ENCODE data around the gene BCO1.

The BCO1 gene

DNA sequence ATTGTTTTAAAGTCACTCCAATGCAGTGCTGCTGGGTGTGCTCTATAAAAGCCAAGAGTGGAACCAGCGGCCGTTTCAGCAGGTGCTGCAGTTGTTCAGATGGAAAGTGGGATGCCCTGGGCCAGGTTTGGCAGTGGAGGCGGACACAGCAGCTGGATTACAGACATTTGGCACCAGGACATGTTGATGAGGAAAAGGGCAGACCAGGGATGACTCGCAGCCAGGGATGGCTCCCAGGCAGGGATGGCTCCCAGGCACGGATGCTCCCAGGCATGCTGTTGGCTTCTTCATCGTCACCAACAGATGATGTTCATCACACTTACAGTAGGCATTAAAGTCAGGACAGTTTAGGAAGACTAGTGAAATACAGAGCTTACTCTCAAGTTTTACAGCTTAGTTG lies 86.3 kb downstream of the BCO1 start:
- H3K27me3 ChIP-seq (ENCODE audit: insufficient read depth, low read length), result no peaks in the 10 kb centered on the region
- H3K9ac ChIP-seq (ENCODE audit: low read depth, low read length), result no peak overlapping the region
- 95% methylated on average over 6 of the region's 6 CpGs for WGBS
- H3K4me3 ChIP-seq (ENCODE audit: low read length), result no peak overlapping the region
- H3K4me1 ChIP-seq (ENCODE audit: insufficient read depth, low read length), result no peaks in the 10 kb centered on the region
- H3K9me3 ChIP-seq (ENCODE audit: insufficient read depth, low read depth, low read length), result no peaks in the 10 kb centered on the region
- no peaks in the 10 kb centered on the region for H3K36me3 ChIP-seq (ENCODE audit: insufficient read depth, low read length)
- H3K27ac ChIP-seq (ENCODE audit: low read depth, low read length), result no peak overlapping the region

DNA sequence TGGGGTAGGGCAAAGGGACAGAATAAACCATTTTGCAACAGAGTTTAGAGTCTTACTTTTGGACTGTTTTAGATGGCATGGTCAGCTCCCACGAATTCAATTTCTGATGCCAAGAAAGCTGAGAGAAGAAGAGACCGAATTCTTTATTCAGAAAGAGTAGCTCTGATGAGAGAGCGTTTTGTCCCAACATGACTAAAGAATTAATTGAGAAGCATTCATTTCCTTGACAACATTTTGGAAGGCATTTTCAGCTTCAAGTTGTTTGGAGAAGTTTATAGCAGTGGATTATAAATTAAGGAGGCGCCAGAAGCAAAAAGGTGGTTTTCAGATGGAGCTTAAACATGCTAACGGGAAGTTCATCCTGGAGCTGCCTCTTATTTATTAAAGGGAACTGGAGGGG lies 88.5 kb downstream of the BCO1 start:
- Histone ChIP-seq H3K9me3 (ENCODE audit: insufficient read depth, low read depth, low read length) (no peaks in the 10 kb centered on the region), H3K9ac (ENCODE audit: low read depth, low read length) (no peak overlapping the region), H3K27ac (ENCODE audit: low read depth, low read length) (no peak overlapping the region), H3K4me3 (ENCODE audit: low read length) (no peak overlapping the region), H3K4me1 (ENCODE audit: insufficient read depth, low read length) (no peaks in the 10 kb centered on the region), H3K27me3 (ENCODE audit: insufficient read depth, low read length) (no peaks in the 10 kb centered on the region), H3K36me3 (ENCODE audit: insufficient read depth, low read length) (no peaks in the 10 kb centered on the region)
- WGBS, result 87% methylated on average over 5 of the region's 5 CpGs

DNA sequence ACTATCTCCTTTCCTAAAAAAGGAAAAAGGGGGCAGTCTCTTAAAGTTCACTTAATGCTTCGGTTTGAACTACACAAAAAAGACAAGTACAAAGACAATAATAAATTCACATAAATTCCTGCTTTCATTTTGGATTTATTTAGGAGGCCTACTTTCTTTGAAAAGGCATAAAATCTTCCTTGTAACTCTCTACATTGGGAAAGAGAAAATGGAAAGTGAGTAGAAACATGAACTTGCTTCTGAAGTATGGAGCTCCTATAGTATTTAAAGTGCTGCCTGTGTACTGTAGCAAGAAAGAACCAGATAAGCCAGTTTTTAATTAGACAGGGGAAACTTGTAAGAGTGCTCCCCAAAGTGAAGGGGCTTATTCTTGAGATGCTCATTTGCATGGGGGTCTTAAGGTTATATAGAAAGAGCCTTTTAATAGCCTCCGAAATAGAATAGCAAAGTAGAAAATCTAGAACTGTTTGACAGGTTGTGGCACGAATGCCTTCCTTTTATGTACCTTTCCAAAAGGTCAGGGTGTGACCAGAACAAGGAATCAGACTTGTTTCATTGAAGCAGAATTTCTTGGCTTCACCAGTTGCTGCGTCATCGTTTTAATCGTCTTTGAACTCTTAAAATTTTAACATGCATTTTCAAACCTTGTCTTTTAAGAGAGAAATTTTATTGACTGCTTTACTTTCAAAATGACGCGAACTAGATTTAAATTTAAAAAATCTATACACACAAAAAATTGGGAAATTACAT lies 89.1 kb downstream of the BCO1 start:
- H3K4me3 ChIP-seq (ENCODE audit: low read length), result no peak overlapping the region

DNA sequence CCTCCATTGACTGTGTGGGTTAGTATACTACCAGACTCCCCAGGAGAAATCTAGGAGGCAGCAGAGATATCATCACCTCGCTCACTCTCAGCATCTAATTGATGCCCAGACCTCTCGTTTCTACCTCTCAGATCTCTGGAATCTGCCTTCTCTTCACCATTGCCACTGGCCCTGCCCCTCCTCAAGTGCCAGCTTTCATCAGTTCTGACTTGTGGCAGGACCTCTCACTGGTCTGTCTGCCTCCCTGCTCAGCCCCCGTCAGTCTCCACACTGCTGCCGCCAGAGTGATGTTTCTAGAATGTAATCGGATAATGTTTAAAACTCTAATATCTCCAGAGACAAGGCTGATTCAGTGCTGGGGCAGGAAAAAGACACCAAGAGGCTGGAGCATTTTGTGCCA lies 91.5 kb downstream of the BCO1 start:
- no peaks in the 10 kb centered on the region for H3K36me3 ChIP-seq (ENCODE audit: insufficient read depth, low read length)
- no peaks in the 10 kb centered on the region for H3K27me3 ChIP-seq (ENCODE audit: insufficient read depth, low read length)
- no peaks in the 10 kb centered on the region for H3K9me3 ChIP-seq (ENCODE audit: insufficient read depth, low read depth, low read length)
- H3K4me1 ChIP-seq (ENCODE audit: insufficient read depth, low read length), result no peaks in the 10 kb centered on the region
- 84% methylated on average over 5 of the region's 5 CpGs for WGBS
- H3K4me3 ChIP-seq (ENCODE audit: low read length), result no peak overlapping the region
- no peak overlapping the region for H3K27ac ChIP-seq (ENCODE audit: low read depth, low read length)
- H3K9ac ChIP-seq (ENCODE audit: low read depth, low read length), result no peak overlapping the region

More for the DNA sequence above, 89.1 kb downstream of the BCO1 start:
- Histone ChIP-seq H3K27ac (ENCODE audit: low read depth, low read length) (no peak overlapping the region), H3K4me1 (ENCODE audit: insufficient read depth, low read length) (no peaks in the 10 kb centered on the region), H3K36me3 (ENCODE audit: insufficient read depth, low read length) (no peaks in the 10 kb centered on the region), H3K9ac (ENCODE audit: low read depth, low read length) (no peak overlapping the region), H3K9me3 (ENCODE audit: insufficient read depth, low read depth, low read length) (no peaks in the 10 kb centered on the region), H3K27me3 (ENCODE audit: insufficient read depth, low read length) (no peaks in the 10 kb centered on the region)
- 81% methylated on average over 7 of the region's 8 CpGs for WGBS

DNA sequence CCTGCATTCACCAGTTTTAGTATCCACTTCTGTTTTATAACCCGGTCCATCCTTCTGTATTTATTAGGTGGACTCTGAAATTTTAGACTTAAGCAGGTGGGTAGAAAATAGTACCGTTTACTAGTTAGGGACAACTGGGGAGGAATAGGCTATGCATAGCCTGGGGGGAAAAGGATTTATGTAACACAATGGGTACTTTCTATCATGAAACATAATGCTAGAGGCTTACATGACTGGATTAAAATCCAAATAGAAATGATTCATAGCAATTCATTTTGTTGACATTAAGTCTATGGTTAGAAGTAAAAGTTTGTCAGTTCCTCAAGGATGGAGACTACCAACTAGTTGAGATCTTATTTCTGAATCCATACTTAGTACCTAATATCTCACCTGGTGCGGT lies 94.9 kb downstream of the BCO1 start:
- Histone ChIP-seq H3K27ac (ENCODE audit: low read depth, low read length) (no peak overlapping the region), H3K9ac (ENCODE audit: low read depth, low read length) (no peak overlapping the region), H3K36me3 (ENCODE audit: insufficient read depth, low read length) (no peaks in the 10 kb centered on the region), H3K27me3 (ENCODE audit: insufficient read depth, low read length) (no peaks in the 10 kb centered on the region), H3K9me3 (ENCODE audit: insufficient read depth, low read depth, low read length) (no peaks in the 10 kb centered on the region), H3K4me3 (ENCODE audit: low read length) (no peak overlapping the region), H3K4me1 (ENCODE audit: insufficient read depth, low read length) (no peaks in the 10 kb centered on the region)
- whole genome bisulfite sequencing, result 94% methylated on average over 3 of the region's 3 CpGs

DNA sequence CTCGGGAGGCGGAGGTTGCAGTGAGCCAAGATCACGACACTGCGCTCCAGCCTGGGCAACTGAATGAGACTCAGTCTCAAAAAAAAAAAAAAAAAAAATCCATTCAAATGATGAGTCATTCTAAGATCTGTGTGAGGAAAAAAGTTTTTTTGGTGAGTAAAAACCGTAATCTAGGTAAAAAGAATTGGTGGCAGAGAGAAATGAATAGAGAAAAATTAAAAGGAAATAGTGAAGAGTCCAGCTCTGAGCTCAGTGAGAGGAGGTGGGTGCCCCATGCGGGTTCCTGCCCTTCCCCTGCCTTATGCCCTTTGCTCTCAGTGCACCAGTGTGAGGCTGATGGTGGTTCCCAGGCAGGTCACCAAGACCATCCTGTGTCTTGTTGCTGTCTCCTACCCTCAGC lies 97.2 kb downstream of the BCO1 start:
- H3K27me3 ChIP-seq (ENCODE audit: insufficient read depth, low read length), result no peaks in the 10 kb centered on the region
- H3K4me3 ChIP-seq (ENCODE audit: low read length), result no peak overlapping the region
- H3K9me3 ChIP-seq (ENCODE audit: insufficient read depth, low read depth, low read length), result no peaks in the 10 kb centered on the region
- H3K4me1 ChIP-seq (ENCODE audit: insufficient read depth, low read length), result no peaks in the 10 kb centered on the region
- no peak overlapping the region for H3K9ac ChIP-seq (ENCODE audit: low read depth, low read length)
- no peaks in the 10 kb centered on the region for H3K36me3 ChIP-seq (ENCODE audit: insufficient read depth, low read length)
- no peak overlapping the region for H3K27ac ChIP-seq (ENCODE audit: low read depth, low read length)
- 86% methylated on average over 6 of the region's 6 CpGs for WGBS

DNA sequence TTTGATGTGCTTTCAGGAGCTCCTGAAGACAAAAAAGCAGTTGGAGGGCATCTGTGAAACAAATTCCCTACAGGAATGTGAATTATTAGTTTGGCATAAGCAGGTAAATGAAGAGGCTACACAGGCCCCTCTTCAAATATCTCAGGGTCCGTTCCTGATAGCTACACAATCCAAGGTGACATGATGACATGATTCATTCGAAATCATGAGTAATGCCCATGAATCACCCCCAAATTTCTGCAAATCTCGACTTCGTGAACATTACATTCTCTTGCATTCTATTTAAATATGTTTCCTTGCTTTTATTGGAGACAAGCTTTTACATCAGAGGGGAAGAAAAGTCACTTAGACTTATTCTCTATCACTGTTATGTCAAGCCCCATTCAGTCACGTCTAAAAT lies 98.6 kb downstream of the BCO1 start:
- no peak overlapping the region for H3K27ac ChIP-seq (ENCODE audit: low read depth, low read length)
- no peak overlapping the region for H3K9ac ChIP-seq (ENCODE audit: low read depth, low read length)
- H3K4me1 ChIP-seq (ENCODE audit: insufficient read depth, low read length), result no peaks in the 10 kb centered on the region
- no peaks in the 10 kb centered on the region for H3K27me3 ChIP-seq (ENCODE audit: insufficient read depth, low read length)
- 95% methylated on average over 5 of the region's 5 CpGs for WGBS
- no peaks in the 10 kb centered on the region for H3K9me3 ChIP-seq (ENCODE audit: insufficient read depth, low read depth, low read length)
- H3K36me3 ChIP-seq (ENCODE audit: insufficient read depth, low read length), result no peaks in the 10 kb centered on the region
- no peak overlapping the region for H3K4me3 ChIP-seq (ENCODE audit: low read length)
